Measurements from ENCODE around the gene ANKRD31. TPM values are rescaled to one million over a fixed set of nuclear protein-coding genes. Genes with fewer than 3 reads are reported as not detected.

Gene ANKRD31
- total RNA-seq, 1 experiment from 2014 or later = 0.09 TPM

DNA sequence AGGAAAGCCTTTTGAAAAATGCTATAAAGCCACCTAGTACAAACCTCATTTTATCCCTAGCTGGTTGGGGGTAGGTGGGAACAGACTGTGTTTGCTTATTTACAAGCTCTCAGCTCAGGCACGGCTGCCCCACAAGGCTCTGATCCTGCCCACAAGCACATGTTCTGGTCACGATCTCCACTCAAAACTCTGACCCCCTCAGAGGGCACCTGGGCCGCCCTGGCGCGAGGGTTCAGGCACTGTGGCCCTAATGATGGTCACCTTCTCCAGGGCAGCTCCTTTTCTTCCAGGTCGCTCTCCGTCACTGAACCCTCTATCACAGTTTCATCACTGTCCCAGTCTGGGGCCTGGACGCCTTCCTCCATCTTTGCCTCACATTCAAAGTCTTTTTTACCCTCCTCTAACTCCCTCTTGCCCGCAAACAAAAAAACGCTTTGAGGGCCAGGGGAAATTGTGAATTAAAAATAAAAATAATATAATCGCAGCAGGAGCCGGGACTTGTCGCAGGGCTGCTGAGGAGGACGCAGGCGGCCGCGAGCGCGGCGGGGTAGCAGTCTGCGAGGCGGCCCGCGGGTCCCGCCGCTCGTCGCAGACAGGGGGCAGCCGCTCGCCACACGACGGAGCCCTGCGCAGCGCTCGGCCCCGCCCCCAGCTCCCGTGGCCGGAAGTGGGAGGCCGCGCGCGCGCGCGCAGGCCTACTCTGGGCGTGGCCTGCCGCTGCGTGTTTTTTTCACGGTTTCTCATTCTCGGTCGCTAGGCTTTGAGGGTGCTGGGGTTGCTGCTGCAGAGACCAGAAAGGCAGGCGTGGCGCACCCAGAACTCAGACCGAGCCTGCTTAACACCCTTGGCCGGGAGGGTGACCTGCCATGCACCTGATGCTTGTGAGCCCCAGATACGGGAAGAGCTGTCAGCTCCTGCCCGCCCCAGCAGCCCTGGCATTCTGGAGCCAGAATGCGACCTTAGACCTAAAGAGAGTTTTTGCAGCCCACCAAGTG is at the start of gene ANKRD31 (continued):
- TF ChIP-seq ZNF425 (CRISPR knock-in tag; conservative IDR thresholded peaks at IDR 0.05) (no peak), NR3C1 (CRISPR knock-in tag; conservative IDR thresholded peaks at IDR 0.05; ENCODE audit: low read depth) (no peak), IRF1 (CRISPR knock-in tag; IDR thresholded peaks at IDR 0.05) (no peak), ATF1 (CRISPR knock-in tag; IDR thresholded peaks at IDR 0.05) (no peak), ZNF317 (CRISPR knock-in tag; IDR thresholded peaks at IDR 0.05; ENCODE audit: borderline replicate concordance, low read depth) (no peak), ETV6 (CRISPR knock-in tag; IDR thresholded peaks at IDR 0.05) (no peak), SP1 (CRISPR knock-in tag; conservative IDR thresholded peaks at IDR 0.05) (peak; percentile 90), PRDM15 (CRISPR knock-in tag; IDR thresholded peaks at IDR 0.05) (no peak), ATF6 (CRISPR knock-in tag; IDR thresholded peaks at IDR 0.05) (no peak), ESRRA (CRISPR knock-in tag; IDR thresholded peaks at IDR 0.05; ENCODE audit: borderline replicate concordance) (no peak), ZNF423 (CRISPR knock-in tag; IDR thresholded peaks at IDR 0.05) (no peak), ZBTB21 (CRISPR knock-in tag; IDR thresholded peaks at IDR 0.05; ENCODE audit: borderline replicate concordance) (no peak), E2F5 (CRISPR knock-in tag; IDR thresholded peaks at IDR 0.05) (peak; percentile 39; the same call in 1 of the 2 replicates), FOXP4 (CRISPR knock-in tag; IDR thresholded peaks at IDR 0.05) (no peak), AR (CRISPR knock-in tag; IDR thresholded peaks at IDR 0.05) (no peak), TP53 (CRISPR knock-in tag; IDR thresholded peaks at IDR 0.05) (no peak), RELA (CRISPR knock-in tag; IDR thresholded peaks at IDR 0.05; ENCODE audit: borderline replicate concordance) (no peak), NR2C2 (CRISPR knock-in tag; IDR thresholded peaks at IDR 0.05) (no peak), ZNF232 (CRISPR knock-in tag; IDR thresholded peaks at IDR 0.05) (no peak)
- TF ChIP-seq, protein P1, sequence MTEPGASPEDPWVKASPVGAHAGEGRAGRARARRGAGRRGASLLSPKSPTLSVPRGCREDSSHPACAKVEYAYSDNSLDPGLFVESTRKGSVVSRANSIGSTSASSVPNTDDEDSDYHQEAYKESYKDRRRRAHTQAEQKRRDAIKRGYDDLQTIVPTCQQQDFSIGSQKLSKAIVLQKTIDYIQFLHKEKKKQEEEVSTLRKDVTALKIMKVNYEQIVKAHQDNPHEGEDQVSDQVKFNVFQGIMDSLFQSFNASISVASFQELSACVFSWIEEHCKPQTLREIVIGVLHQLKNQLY (CRISPR knock-in tag; IDR thresholded peaks at IDR 0.05) = no peak
- TF ChIP-seq, protein P2, sequence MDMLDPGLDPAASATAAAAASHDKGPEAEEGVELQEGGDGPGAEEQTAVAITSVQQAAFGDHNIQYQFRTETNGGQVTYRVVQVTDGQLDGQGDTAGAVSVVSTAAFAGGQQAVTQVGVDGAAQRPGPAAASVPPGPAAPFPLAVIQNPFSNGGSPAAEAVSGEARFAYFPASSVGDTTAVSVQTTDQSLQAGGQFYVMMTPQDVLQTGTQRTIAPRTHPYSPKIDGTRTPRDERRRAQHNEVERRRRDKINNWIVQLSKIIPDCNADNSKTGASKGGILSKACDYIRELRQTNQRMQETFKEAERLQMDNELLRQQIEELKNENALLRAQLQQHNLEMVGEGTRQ (CRISPR knock-in tag; IDR thresholded peaks at IDR 0.05) = peak; percentile 81

Data from WTC11 (cell line).